Stimulated activated CD8-positive, alpha-beta memory T cell treated with anti-CD3 and anti-CD28 coated beads, Interleukin-4, amount 100 ng/mL, for 48 hours (primary cell): ENCODE measurements around the gene XPO6.

ENCODE experiments used
- DNase-seq: peaks from one replicate; pipeline ENCODE4 v3.0.0-alpha.2; 2020

The XPO6 gene

GRCh38 chr16:28087140-28087660 is 124.6 kb downstream of the XPO6 start:
- no peak for DNase-seq

GRCh38 chr16:28086186-28087139 is 125.3 kb downstream of the XPO6 start:
- no peak for DNase-seq

GRCh38 chr16:28085389-28086171 is 126.2 kb downstream of the XPO6 start:
- no peak for DNase-seq

- no peak for DNase-seq
Measured at GRCh38 chr16:28084209-28084608, 127.6 kb downstream of the XPO6 start.

- DNase-seq: no peak
Measured at GRCh38 chr16:28082624-28083023, 129.1 kb downstream of the XPO6 start.

GRCh38 chr16:28081391-28081968 is 130.3 kb downstream of the XPO6 start:
- DNase-seq: no peak

GRCh38 chr16:28078261-28078660 is 133.5 kb downstream of the XPO6 start:
- DNase-seq: no peak

GRCh38 chr16:28073836-28074235 is 137.9 kb downstream of the XPO6 start:
- no peak for DNase-seq

- DNase-seq: no peak
Measured at GRCh38 chr16:28072087-28072486, 139.7 kb downstream of the XPO6 start.

- DNase-seq: no peak
Measured at GRCh38 chr16:28069971-28070794, 141.6 kb downstream of the XPO6 start.

GRCh38 chr16:28068976-28069375 is 142.8 kb downstream of the XPO6 start:
- DNase-seq: no peak

- no peak for DNase-seq
Measured at GRCh38 chr16:28067604-28068379, 144.0 kb downstream of the XPO6 start.

- DNase-seq: no peak
Measured at GRCh38 chr16:28064706-28065249, 147.0 kb downstream of the XPO6 start.

- no peak for DNase-seq
Measured at GRCh38 chr16:28064150-28064549, 147.6 kb downstream of the XPO6 start.

GRCh38 chr16:28063591-28064061 is 148.1 kb downstream of the XPO6 start, which contains the start of gene GSG1L:
GSG1L (minus strand) TSS chr16:28063714; CDS start chr16:28063424, 290 bp downstream.
- no peak for DNase-seq

GRCh38 chr16:28062847-28063521 is 148.8 kb downstream of the XPO6 start:
- DNase-seq: no peak

- DNase-seq: no peak
Measured at GRCh38 chr16:28062261-28062846, 149.4 kb downstream of the XPO6 start.

GRCh38 chr16:28061352-28062101 is 150.2 kb downstream of the XPO6 start:
- DNase-seq: no peak
